ENCODE data around the gene KLRC4.

- TF ChIP-seq CTCF (conservative IDR thresholded peaks at IDR 0.05; ENCODE audit: low read depth in 2 of 2), result no peak
- TF ChIP-seq ZNF114 (CRISPR knock-in tag; IDR thresholded peaks at IDR 0.05), result no peak
- no peak for TF ChIP-seq EZH2phosphoT487 (IDR thresholded peaks at IDR 0.05; ENCODE audit: unreplicated experiment)
- no peak for TF ChIP-seq POLR2AphosphoS5 (IDR thresholded peaks at IDR 0.05; ENCODE audit: low read depth)
- TF ChIP-seq EZH2 (IDR thresholded peaks at IDR 0.05; ENCODE audit: low read depth, unreplicated experiment), result no peak
- no peak for TF ChIP-seq CREB1 (CRISPR knock-in tag; IDR thresholded peaks at IDR 0.05; ENCODE audit: low read depth)
- TF ChIP-seq ETS1 (IDR thresholded peaks at IDR 0.05), result no peak
- no peak for TF ChIP-seq JUNB (IDR thresholded peaks at IDR 0.05; ENCODE audit: unreplicated experiment)
- no peak for TF ChIP-seq REST (IDR thresholded peaks at IDR 0.05; ENCODE audit: unreplicated experiment)
- TF ChIP-seq ZNF462 (CRISPR knock-in tag; IDR thresholded peaks at IDR 0.05), result no peak
- no peak for TF ChIP-seq NANOG (IDR thresholded peaks at IDR 0.05; ENCODE audit: borderline replicate concordance)
These were observed 4.3 kb downstream of the KLRC4 start for GRCh38 chr12:10405294-10405693.

Data from GM23338 (cell line).